Tibial nerve (tissue), 4 donors: ENCODE measurements around the gene LY6G6C.

Source experiments
- EP300 ChIP-seq, 2 donors: sonication (generic); formaldehyde crosslinking; IDR thresholded peaks; one replicate each; pipeline ENCODE4 v1.6.1; 2017; ENCODE audit warnings: antibody characterized with exemption in 2 of 2, mild to moderate bottlenecking in 1 of 2
- TF ChIP-seq, protein P1 (sequence below), 5 experiments: fragments of 200-600 bp in 3 of 5; fragments of 450-650 bp in 2 of 5; sonication (generic) in 3 of 5; IDR thresholded peaks; one replicate each; pipeline ENCODE4 v1.5.1; 2016 to 2019; ENCODE audit warnings: antibody characterized with exemption in 5 of 5, mild to moderate bottlenecking in 3 of 5, moderate library complexity in 2 of 5

GRCh38 chr6:31723980-31724691, 2.6 kb upstream of the LY6G6C start:
- TF ChIP-seq, protein P1, sequence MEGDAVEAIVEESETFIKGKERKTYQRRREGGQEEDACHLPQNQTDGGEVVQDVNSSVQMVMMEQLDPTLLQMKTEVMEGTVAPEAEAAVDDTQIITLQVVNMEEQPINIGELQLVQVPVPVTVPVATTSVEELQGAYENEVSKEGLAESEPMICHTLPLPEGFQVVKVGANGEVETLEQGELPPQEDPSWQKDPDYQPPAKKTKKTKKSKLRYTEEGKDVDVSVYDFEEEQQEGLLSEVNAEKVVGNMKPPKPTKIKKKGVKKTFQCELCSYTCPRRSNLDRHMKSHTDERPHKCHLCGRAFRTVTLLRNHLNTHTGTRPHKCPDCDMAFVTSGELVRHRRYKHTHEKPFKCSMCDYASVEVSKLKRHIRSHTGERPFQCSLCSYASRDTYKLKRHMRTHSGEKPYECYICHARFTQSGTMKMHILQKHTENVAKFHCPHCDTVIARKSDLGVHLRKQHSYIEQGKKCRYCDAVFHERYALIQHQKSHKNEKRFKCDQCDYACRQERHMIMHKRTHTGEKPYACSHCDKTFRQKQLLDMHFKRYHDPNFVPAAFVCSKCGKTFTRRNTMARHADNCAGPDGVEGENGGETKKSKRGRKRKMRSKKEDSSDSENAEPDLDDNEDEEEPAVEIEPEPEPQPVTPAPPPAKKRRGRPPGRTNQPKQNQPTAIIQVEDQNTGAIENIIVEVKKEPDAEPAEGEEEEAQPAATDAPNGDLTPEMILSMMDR (IDR thresholded peaks at IDR 0.05) = no peak
- TF ChIP-seq EP300 (IDR thresholded peaks at IDR 0.05) = no peak
